Measurements from ENCODE around the gene RHOU. TPM values are rescaled to one million over a fixed set of nuclear protein-coding genes. Genes with fewer than 3 reads are reported as not detected.

RHOU gene
- total and polyA plus RNA-seq, 2 experiments from 2014 or later = 0.95 to 4.4 TPM

DNA sequence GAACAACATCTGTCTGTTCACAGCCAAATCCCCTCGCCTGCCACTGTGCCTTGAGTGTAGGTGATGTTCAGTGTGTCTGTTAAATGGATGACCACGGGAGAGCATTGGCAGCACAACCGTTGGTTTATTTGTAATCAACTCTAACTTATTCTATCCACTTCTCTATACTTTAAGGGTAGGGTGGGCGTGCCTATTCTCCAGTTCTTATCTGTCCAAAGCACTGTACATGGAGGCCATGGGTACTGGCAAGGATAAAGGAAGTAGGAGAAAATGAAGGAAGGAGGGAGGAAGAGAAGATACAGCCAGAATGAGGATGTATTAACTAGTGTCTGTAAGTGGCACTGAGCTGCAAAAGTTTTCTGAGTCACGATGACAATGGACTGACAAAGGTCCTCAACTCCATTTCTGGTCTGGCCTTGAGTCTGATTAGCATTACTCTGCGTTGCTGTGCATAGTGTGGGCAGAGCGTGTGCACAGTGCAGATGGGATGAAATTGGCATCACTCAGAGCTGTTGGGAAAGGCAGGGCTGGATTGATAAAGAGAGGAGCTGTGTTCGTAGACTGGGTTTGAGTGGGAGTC lies 7.1 kb downstream of the RHOU start:
- H3K4me1 Mint-ChIP-seq = peaks cover 7% of the 10 kb centered on the region; the same call in 2 of the 3 replicates
- ATAC-seq (no peak), DNase-seq (ENCODE audit: low spot score) (no peak)
- H3K36me3 Mint-ChIP-seq (ENCODE audit: low read depth) = peaks cover 12% of the 10 kb centered on the region
- Histone ChIP-seq H4K20me1 (replicated peaks; ENCODE audit: insufficient read depth) (no peaks in the 10 kb centered on the region), H3K36me3 (ENCODE audit: insufficient read depth) (no peaks in the 10 kb centered on the region), H3K79me2 (replicated peaks; ENCODE audit: insufficient read depth) (no peaks in the 10 kb centered on the region), H3F3A (replicated peaks; ENCODE audit: low read depth) (no peaks in the 10 kb centered on the region), H2AFZ (no peak overlapping the region), H3K4me1 (ENCODE audit: insufficient read depth) (peaks cover under 1% of the 10 kb centered on the region), H3K4me2 (no peak overlapping the region), H3K27ac (ENCODE audit: low read depth) (no peak overlapping the region), H3K4me3 (no peak overlapping the region), H3K9me2 (ENCODE audit: insufficient read depth) (no peaks in the 10 kb centered on the region), H3K27me3 (ENCODE audit: insufficient read depth) (peaks cover 6% of the 10 kb centered on the region)
- no peaks in the 10 kb centered on the region for H3K9me3 Mint-ChIP-seq
- no peak overlapping the region for H3K4me3 Mint-ChIP-seq
- H3K27me3 Mint-ChIP-seq (ENCODE audit: insufficient read depth, low read depth, poor library complexity) = peaks cover 4% of the 10 kb centered on the region
- no peak for TF ChIP-seq ZNF331 (CRISPR knock-in tag; IDR thresholded peaks at IDR 0.05; ENCODE audit: low read depth)
- no peak overlapping the region for H3K27ac Mint-ChIP-seq

DNA sequence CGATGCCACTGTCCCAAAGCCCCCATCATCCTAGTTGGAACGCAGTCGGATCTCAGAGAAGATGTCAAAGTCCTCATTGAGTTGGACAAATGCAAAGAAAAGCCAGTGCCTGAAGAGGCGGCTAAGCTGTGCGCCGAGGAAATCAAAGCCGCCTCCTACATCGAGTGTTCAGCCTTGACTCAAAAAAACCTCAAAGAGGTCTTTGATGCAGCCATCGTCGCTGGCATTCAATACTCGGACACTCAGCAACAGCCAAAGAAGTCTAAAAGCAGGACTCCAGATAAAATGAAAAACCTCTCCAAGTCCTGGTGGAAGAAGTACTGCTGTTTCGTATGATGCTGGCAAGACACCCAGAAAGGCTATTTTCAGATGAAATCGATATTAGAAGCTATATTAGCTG lies 8.1 kb downstream of the RHOU start:
- H3K36me3 Mint-ChIP-seq (ENCODE audit: low read depth) = peaks cover 11% of the 10 kb centered on the region
- Histone ChIP-seq H3K9me2 (ENCODE audit: insufficient read depth) (no peaks in the 10 kb centered on the region), H3K4me3 (no peak overlapping the region), H3K27me3 (ENCODE audit: insufficient read depth) (no peaks in the 10 kb centered on the region), H3K4me2 (no peak overlapping the region), H3K27ac (ENCODE audit: low read depth) (no peak overlapping the region), H3K4me1 (ENCODE audit: insufficient read depth) (no peaks in the 10 kb centered on the region), H3K36me3 (ENCODE audit: insufficient read depth) (no peaks in the 10 kb centered on the region), H4K20me1 (replicated peaks; ENCODE audit: insufficient read depth) (no peaks in the 10 kb centered on the region), H3K79me2 (replicated peaks; ENCODE audit: insufficient read depth) (no peaks in the 10 kb centered on the region), H3F3A (replicated peaks; ENCODE audit: low read depth) (no peaks in the 10 kb centered on the region), H2AFZ (no peak overlapping the region)
- no peak overlapping the region for H3K27ac Mint-ChIP-seq
- ATAC-seq (no peak), DNase-seq (ENCODE audit: low spot score) (no peak)
- no peaks in the 10 kb centered on the region for H3K9me3 Mint-ChIP-seq
- H3K4me1 Mint-ChIP-seq = peaks cover 3% of the 10 kb centered on the region
- no peak overlapping the region for H3K4me3 Mint-ChIP-seq
- H3K27me3 Mint-ChIP-seq (ENCODE audit: insufficient read depth, low read depth, poor library complexity) = peaks cover 4% of the 10 kb centered on the region
- TF ChIP-seq, protein P1, sequence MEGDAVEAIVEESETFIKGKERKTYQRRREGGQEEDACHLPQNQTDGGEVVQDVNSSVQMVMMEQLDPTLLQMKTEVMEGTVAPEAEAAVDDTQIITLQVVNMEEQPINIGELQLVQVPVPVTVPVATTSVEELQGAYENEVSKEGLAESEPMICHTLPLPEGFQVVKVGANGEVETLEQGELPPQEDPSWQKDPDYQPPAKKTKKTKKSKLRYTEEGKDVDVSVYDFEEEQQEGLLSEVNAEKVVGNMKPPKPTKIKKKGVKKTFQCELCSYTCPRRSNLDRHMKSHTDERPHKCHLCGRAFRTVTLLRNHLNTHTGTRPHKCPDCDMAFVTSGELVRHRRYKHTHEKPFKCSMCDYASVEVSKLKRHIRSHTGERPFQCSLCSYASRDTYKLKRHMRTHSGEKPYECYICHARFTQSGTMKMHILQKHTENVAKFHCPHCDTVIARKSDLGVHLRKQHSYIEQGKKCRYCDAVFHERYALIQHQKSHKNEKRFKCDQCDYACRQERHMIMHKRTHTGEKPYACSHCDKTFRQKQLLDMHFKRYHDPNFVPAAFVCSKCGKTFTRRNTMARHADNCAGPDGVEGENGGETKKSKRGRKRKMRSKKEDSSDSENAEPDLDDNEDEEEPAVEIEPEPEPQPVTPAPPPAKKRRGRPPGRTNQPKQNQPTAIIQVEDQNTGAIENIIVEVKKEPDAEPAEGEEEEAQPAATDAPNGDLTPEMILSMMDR (conservative IDR thresholded peaks at IDR 0.05; ENCODE audit: low read depth in 2 of 2) = no peak
- TF ChIP-seq EZH2 (IDR thresholded peaks at IDR 0.05; ENCODE audit: low read depth, unreplicated experiment) (no peak), ZNF114 (CRISPR knock-in tag; IDR thresholded peaks at IDR 0.05) (no peak), NANOG (IDR thresholded peaks at IDR 0.05; ENCODE audit: borderline replicate concordance) (no peak), ZNF331 (CRISPR knock-in tag; IDR thresholded peaks at IDR 0.05; ENCODE audit: low read depth) (no peak), POLR2AphosphoS5 (IDR thresholded peaks at IDR 0.05; ENCODE audit: low read depth) (no peak), STAT1 (IDR thresholded peaks at IDR 0.05; ENCODE audit: unreplicated experiment) (no peak), CREB1 (CRISPR knock-in tag; IDR thresholded peaks at IDR 0.05; ENCODE audit: low read depth) (no peak), EZH2phosphoT487 (IDR thresholded peaks at IDR 0.05; ENCODE audit: unreplicated experiment) (no peak)
- TF ChIP-seq, protein P2, sequence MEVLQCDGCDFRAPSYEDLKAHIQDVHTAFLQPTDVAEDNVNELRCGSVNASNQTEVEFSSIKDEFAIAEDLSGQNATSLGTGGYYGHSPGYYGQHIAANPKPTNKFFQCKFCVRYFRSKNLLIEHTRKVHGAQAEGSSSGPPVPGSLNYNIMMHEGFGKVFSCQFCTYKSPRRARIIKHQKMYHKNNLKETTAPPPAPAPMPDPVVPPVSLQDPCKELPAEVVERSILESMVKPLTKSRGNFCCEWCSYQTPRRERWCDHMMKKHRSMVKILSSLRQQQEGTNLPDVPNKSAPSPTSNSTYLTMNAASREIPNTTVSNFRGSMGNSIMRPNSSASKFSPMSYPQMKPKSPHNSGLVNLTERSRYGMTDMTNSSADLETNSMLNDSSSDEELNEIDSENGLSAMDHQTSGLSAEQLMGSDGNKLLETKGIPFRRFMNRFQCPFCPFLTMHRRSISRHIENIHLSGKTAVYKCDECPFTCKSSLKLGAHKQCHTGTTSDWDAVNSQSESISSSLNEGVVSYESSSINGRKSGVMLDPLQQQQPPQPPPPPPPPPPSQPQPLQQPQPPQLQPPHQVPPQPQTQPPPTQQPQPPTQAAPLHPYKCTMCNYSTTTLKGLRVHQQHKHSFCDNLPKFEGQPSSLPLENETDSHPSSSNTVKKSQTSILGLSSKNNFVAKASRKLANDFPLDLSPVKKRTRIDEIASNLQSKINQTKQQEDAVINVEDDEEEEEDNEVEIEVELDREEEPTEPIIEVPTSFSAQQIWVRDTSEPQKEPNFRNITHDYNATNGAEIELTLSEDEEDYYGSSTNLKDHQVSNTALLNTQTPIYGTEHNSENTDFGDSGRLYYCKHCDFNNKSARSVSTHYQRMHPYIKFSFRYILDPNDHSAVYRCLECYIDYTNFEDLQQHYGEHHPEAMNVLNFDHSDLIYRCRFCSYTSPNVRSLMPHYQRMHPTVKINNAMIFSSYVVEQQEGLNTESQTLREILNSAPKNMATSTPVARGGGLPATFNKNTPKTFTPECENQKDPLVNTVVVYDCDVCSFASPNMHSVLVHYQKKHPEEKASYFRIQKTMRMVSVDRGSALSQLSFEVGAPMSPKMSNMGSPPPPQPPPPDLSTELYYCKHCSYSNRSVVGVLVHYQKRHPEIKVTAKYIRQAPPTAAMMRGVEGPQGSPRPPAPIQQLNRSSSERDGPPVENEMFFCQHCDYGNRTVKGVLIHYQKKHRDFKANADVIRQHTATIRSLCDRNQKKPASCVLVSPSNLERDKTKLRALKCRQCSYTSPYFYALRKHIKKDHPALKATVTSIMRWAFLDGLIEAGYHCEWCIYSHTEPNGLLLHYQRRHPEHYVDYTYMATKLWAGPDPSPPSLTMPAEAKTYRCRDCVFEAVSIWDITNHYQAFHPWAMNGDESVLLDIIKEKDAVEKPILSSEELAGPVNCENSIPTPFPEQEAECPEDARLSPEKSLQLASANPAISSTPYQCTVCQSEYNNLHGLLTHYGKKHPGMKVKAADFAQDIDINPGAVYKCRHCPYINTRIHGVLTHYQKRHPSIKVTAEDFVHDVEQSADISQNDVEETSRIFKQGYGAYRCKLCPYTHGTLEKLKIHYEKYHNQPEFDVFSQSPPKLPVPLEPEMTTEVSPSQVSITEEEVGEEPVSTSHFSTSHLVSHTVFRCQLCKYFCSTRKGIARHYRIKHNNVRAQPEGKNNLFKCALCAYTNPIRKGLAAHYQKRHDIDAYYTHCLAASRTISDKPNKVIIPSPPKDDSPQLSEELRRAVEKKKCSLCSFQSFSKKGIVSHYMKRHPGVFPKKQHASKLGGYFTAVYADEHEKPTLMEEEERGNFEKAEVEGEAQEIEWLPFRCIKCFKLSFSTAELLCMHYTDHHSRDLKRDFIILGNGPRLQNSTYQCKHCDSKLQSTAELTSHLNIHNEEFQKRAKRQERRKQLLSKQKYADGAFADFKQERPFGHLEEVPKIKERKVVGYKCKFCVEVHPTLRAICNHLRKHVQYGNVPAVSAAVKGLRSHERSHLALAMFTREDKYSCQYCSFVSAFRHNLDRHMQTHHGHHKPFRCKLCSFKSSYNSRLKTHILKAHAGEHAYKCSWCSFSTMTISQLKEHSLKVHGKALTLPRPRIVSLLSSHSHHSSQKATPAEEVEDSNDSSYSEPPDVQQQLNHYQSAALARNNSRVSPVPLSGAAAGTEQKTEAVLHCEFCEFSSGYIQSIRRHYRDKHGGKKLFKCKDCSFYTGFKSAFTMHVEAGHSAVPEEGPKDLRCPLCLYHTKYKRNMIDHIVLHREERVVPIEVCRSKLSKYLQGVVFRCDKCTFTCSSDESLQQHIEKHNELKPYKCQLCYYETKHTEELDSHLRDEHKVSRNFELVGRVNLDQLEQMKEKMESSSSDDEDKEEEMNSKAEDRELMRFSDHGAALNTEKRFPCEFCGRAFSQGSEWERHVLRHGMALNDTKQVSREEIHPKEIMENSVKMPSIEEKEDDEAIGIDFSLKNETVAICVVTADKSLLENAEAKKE (CRISPR knock-in tag; IDR thresholded peaks at IDR 0.05) = no peak
- TF ChIP-seq, protein P3, sequence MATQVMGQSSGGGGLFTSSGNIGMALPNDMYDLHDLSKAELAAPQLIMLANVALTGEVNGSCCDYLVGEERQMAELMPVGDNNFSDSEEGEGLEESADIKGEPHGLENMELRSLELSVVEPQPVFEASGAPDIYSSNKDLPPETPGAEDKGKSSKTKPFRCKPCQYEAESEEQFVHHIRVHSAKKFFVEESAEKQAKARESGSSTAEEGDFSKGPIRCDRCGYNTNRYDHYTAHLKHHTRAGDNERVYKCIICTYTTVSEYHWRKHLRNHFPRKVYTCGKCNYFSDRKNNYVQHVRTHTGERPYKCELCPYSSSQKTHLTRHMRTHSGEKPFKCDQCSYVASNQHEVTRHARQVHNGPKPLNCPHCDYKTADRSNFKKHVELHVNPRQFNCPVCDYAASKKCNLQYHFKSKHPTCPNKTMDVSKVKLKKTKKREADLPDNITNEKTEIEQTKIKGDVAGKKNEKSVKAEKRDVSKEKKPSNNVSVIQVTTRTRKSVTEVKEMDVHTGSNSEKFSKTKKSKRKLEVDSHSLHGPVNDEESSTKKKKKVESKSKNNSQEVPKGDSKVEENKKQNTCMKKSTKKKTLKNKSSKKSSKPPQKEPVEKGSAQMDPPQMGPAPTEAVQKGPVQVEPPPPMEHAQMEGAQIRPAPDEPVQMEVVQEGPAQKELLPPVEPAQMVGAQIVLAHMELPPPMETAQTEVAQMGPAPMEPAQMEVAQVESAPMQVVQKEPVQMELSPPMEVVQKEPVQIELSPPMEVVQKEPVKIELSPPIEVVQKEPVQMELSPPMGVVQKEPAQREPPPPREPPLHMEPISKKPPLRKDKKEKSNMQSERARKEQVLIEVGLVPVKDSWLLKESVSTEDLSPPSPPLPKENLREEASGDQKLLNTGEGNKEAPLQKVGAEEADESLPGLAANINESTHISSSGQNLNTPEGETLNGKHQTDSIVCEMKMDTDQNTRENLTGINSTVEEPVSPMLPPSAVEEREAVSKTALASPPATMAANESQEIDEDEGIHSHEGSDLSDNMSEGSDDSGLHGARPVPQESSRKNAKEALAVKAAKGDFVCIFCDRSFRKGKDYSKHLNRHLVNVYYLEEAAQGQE (IDR thresholded peaks at IDR 0.05; ENCODE audit: unreplicated experiment) = no peak
